SK-N-SH (cell line): ENCODE results near the gene INKA1. TPM values are rescaled to one million over a fixed set of nuclear protein-coding genes. Genes with fewer than 3 reads are reported as not detected.

Experiments
- CTCF ChIA-PET: fragments of 300-600, 350-600 bp; formaldehyde crosslinking; extraction: SDS; loops from one replicate; lab custom pipeline; 2021; lab: Yijun Ruan, JAX
- POLR2A ChIA-PET: fragments of 350-600 bp; sonication (Branson Sonifier 250); formaldehyde crosslinking; extraction: SDS; loops from one replicate; lab custom pipeline; 2020; ENCODE audit warnings: antibody characterized with exemption, inconsistent platforms; lab: Yijun Ruan, JAX
- DNase-seq: peaks from one replicate; pipeline ENCODE4 v3.0.0; 2012
- H2AFZ ChIP-seq: fragments of 200-600 bp; sonication (generic); 2 replicates; pipeline ENCODE4 v1.8.1; 2016; ENCODE audit warnings: antibody characterized with exemption, mild to moderate bottlenecking, low read depth
- H3F3A ChIP-seq: fragments of 200-600 bp; sonication (generic); replicated peaks from 2 replicates; pipeline ENCODE3; 2016; ENCODE audit warnings: antibody characterized with exemption, mild to moderate bottlenecking; ENCODE audit not compliant: insufficient read depth
- H3K27ac ChIP-seq, 2 experiments: fragments of 200-500 bp in 1 of 2; fragments of 200-600 bp in 1 of 2; sonication (Bioruptor generic) in 1 of 2; sonication (generic), shearing (Covaris generic) in 1 of 2; 2 replicates each; pipeline versions ENCODE4 v1.5.1 to v1.6.1; 2014 to 2016; ENCODE audit warnings: low read depth in 2 of 2, inconsistent platforms in 1 of 2, low read length in 1 of 2, mild to moderate bottlenecking in 1 of 2, mixed read lengths in 1 of 2
- H3K27me3 ChIP-seq: fragments of 200-600 bp; sonication (generic), shearing (Covaris generic); 2 replicates; pipeline ENCODE4 v1.6.1; 2016; ENCODE audit warnings: mixed run types; ENCODE audit not compliant: insufficient read depth
- H3K36me3 ChIP-seq, 2 experiments: fragments of 200-500 bp in 1 of 2; fragments of 200-600 bp in 1 of 2; sonication (Bioruptor generic) in 1 of 2; sonication (generic) in 1 of 2; replicated peaks in 1 of 2; 2 replicates each; pipeline versions ENCODE3 to v1.5.1; 2014 to 2016; ENCODE audit warnings: low read length in 1 of 2, mild to moderate bottlenecking in 1 of 2; ENCODE audit not compliant: insufficient read depth in 2 of 2, control insufficient read depth in 1 of 2
- H3K4me1 ChIP-seq, 2 experiments: fragments of 200-500 bp in 1 of 2; fragments of 200-600 bp in 1 of 2; sonication (Bioruptor generic) in 1 of 2; sonication (generic), shearing (Covaris generic) in 1 of 2; 2 replicates each; pipeline versions ENCODE4 v1.5.1 to v1.6.1; 2014 to 2016; ENCODE audit warnings: low read depth in 1 of 2, low read length in 1 of 2, mixed run types in 1 of 2; ENCODE audit not compliant: insufficient read depth in 2 of 2, control insufficient read depth in 1 of 2
- H3K4me2 ChIP-seq: fragments of 200-600 bp; sonication (generic), shearing (Covaris generic); 2 replicates; pipeline ENCODE4 v1.6.1; 2017; ENCODE audit warnings: mixed run types
- H3K4me3 ChIP-seq, 2 experiments: fragments of 200-500 bp in 1 of 2; fragments of 200-600 bp in 1 of 2; sonication (Bioruptor generic) in 1 of 2; sonication (generic), shearing (Covaris generic) in 1 of 2; 2 replicates each; pipeline versions ENCODE4 v1.5.1 to v1.8.1; 2014 to 2016; ENCODE audit warnings: low read depth in 2 of 2, inconsistent platforms in 1 of 2, low read length in 1 of 2, mild to moderate bottlenecking in 1 of 2, mixed read lengths in 1 of 2, moderate library complexity in 1 of 2
- H3K79me2 ChIP-seq: fragments of 200-600 bp; sonication (generic); 2 replicates; pipeline ENCODE4 v1.8.1; 2017; ENCODE audit warnings: mild to moderate bottlenecking; ENCODE audit not compliant: insufficient read depth
- H3K9ac ChIP-seq: fragments of 200-600 bp; sonication (generic); 2 replicates; pipeline ENCODE4 v1.6.1; 2017; ENCODE audit warnings: mixed run types
- H3K9me2 ChIP-seq: fragments of 200-600 bp; sonication (generic); 2 replicates; pipeline ENCODE4 v1.6.1; 2017; ENCODE audit warnings: mixed run types
- H3K9me3 ChIP-seq: fragments of 200-600 bp; sonication (generic); 2 replicates; pipeline ENCODE4 v1.6.1; 2017; ENCODE audit warnings: mixed run types, mild to moderate bottlenecking, moderate library complexity
- H4K20me1 ChIP-seq: fragments of 200-600 bp; sonication (generic); 2 replicates; pipeline ENCODE4 v1.6.1; 2017; ENCODE audit warnings: mild to moderate bottlenecking, mixed run types; ENCODE audit not compliant: insufficient read depth
- FOSL2 ChIP-seq: IDR thresholded peaks from 2 replicates; pipeline ENCODE4 v1.4.0; 2012; ENCODE audit warnings: low read depth, mild to moderate bottlenecking, moderate library complexity, borderline replicate concordance
- FOXM1 ChIP-seq: IDR thresholded peaks from 2 replicates; pipeline ENCODE4 v1.4.0; 2012; ENCODE audit warnings: low read depth, mild to moderate bottlenecking
- IRF3 ChIP-seq: fragments of 150-350 bp; IDR thresholded peaks from 2 replicates; pipeline ENCODE4 v1.6.1; 2016; ENCODE audit warnings: mild to moderate bottlenecking, low read depth, low read length
- JUND ChIP-seq: IDR thresholded peaks from 2 replicates; pipeline ENCODE4 v1.4.0; 2012
- NFIC ChIP-seq: IDR thresholded peaks from 2 replicates; pipeline ENCODE4 v1.4.0; 2012; ENCODE audit warnings: borderline replicate concordance
- NRF1 ChIP-seq: IDR thresholded peaks from 2 replicates; pipeline ENCODE4 v1.6.1; 2012; ENCODE audit warnings: low read depth, mild to moderate bottlenecking, low read length
- PBX3 ChIP-seq: IDR thresholded peaks from 2 replicates; pipeline ENCODE4; 2012
- RCOR1 ChIP-seq: fragments of 150-350 bp; IDR thresholded peaks from 2 replicates; pipeline ENCODE4 v1.6.1; 2017; ENCODE audit warnings: antibody characterized with exemption, low read length
- REST ChIP-seq: IDR thresholded peaks from 2 replicates; pipeline ENCODE4 v1.6.1; 2012; ENCODE audit warnings: mild to moderate bottlenecking, low read depth, low read length, moderate library complexity
- SMC3 ChIP-seq: IDR thresholded peaks from 2 replicates; pipeline ENCODE4 v1.6.1; 2012; ENCODE audit warnings: low read depth, low read length, improper control_type of control experiment
- USF2 ChIP-seq: fragments of 150-350 bp; IDR thresholded peaks from 2 replicates; pipeline ENCODE4 v1.6.1; 2017; ENCODE audit warnings: antibody characterized with exemption, low read length, low read depth, borderline replicate concordance
- WGBS: methylation state at CpG from one replicate; pipeline ENCODE4 v1.1.6; 2017; ENCODE audit warnings: low lambda C conversion rate; 5-methylcytosine and 5-hydroxymethylcytosine counted together
- polyA plus RNA-seq, 3 experiments: library from polyadenylated mRNA; depleted of rRNA; stranded (reverse); fragments of >200 nt; gene quantifications; 2 replicates each; pipeline ENCODE4 v1.2.3, GENCODE V29; 2012
- TF ChIP-seq, protein P1 (sequence below): IDR thresholded peaks from 2 replicates; pipeline ENCODE4 v1.4.0; 2012; ENCODE audit warnings: low read depth

Gene INKA1
- polyA plus RNA-seq, 1 of the 3 experiments (the other 2 are of a cell fraction), result 3.4 TPM

GRCh38 chr3:49754536-49754935 is 48.5 kb upstream of the INKA1 start:
- Histone ChIP-seq H3F3A (no peaks in the 10 kb centered on the region), H3K4me2 (no peak overlapping the region), H3K36me3 (peaks cover 0 to 3% of the 10 kb centered on the region in 2 experiments), H3K4me1 (no peaks in the 10 kb centered on the region), H3K9me3 (no peaks in the 10 kb centered on the region), H4K20me1 (peaks cover 78% of the 10 kb centered on the region), H3K79me2 (peaks cover 96% of the 10 kb centered on the region), H3K27ac (no peak overlapping the region), H2AFZ (no peak overlapping the region), H3K4me3 (no peak overlapping the region), H3K9ac (no peak overlapping the region), H3K9me2 (0 out of 2 replicates have a peak, but pooled peaks cover 2% of the 10 kb centered on the region), H3K27me3 (no peaks in the 10 kb centered on the region)
- TF ChIP-seq, protein P1, sequence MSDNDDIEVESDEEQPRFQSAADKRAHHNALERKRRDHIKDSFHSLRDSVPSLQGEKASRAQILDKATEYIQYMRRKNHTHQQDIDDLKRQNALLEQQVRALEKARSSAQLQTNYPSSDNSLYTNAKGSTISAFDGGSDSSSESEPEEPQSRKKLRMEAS, result no peak
- TF ChIP-seq USF2 (no peak), JUND (no peak), SMC3 (no peak), REST (no peak), IRF3 (no peak), RCOR1 (no peak), PBX3 (no peak), FOXM1 (no peak)
- WGBS, result 95% methylated on average over 1 of the region's 1 CpG
- ChIA-PET POLR2A (no interaction called here), CTCF (no interaction called here)
- DNase-seq, result no peak

- Histone ChIP-seq H4K20me1 (peaks cover 80% of the 10 kb centered on the region), H3F3A (no peaks in the 10 kb centered on the region)
- WGBS, result 91% methylated on average over 1 of the region's 1 CpG
Measured at GRCh38 chr3:49756036-49756435, 47.0 kb upstream of the INKA1 start.

More at GRCh38 chr3:49756036-49756435, 47.0 kb upstream of the INKA1 start:
- Histone ChIP-seq H3K9me2 (0 out of 2 replicates have a peak, but pooled peaks cover 2% of the 10 kb centered on the region), H3K27ac (no peak overlapping the region), H3K4me2 (no peak overlapping the region), H3K9ac (no peak overlapping the region), H3K4me3 (no peak overlapping the region), H3K27me3 (no peaks in the 10 kb centered on the region), H3K36me3 (peaks cover 0 to 3% of the 10 kb centered on the region in 2 experiments), H3K79me2 (peaks cover 97% of the 10 kb centered on the region), H3K9me3 (no peaks in the 10 kb centered on the region), H3K4me1 (no peaks in the 10 kb centered on the region), H2AFZ (no peak overlapping the region)
- ChIA-PET POLR2A (no interaction called here), CTCF (interaction anchor here (1.0 to 1.4 kb wide), 4 partner anchors 14 to 83 kb away, joined by 3 to 6 read pairs (median 4); partner anchors contain the start of genes AMIGO3 and CDHR4)
- TF ChIP-seq SMC3 (no peak), FOSL2 (no peak), NFIC (no peak), NRF1 (no peak)
- DNase-seq, result no peak
